ENCODE results near the gene MAPRE3.

The MAPRE3 gene

GRCh38 chr2:27000228-27000627 lies 29.8 kb downstream of the MAPRE3 start:
- no peaks in the 10 kb centered on the region for H3K36me3 Mint-ChIP-seq (ENCODE audit: insufficient read depth)
- H3K4me1 Mint-ChIP-seq (ENCODE audit: low read depth in 2 of 2): no peaks in the 10 kb centered on the region
- no peak overlapping the region for H3K4me3 Mint-ChIP-seq
- DNase-seq (no peak), ATAC-seq (replicated peaks) (no peak)
- peaks cover 15 to 32% of the 10 kb centered on the region in 2 donors for H3K27me3 Mint-ChIP-seq
- H3K9me3 Mint-ChIP-seq: no peaks in the 10 kb centered on the region
- H3K27ac Mint-ChIP-seq: no peak overlapping the region

- Mint-ChIP-seq H3K4me1 (ENCODE audit: low read depth in 2 of 2) (no peaks in the 10 kb centered on the region), H3K27ac (no peak overlapping the region), H3K4me3 (no peak overlapping the region), H3K36me3 (ENCODE audit: insufficient read depth) (no peaks in the 10 kb centered on the region), H3K9me3 (no peaks in the 10 kb centered on the region), H3K27me3 (peaks cover 20 to 32% of the 10 kb centered on the region in 2 donors)
- DNase-seq: no peak
- ATAC-seq (replicated peaks): no peak
Measured at GRCh38 chr2:27000995-27001394, 30.6 kb downstream of the MAPRE3 start.

- no peaks in the 10 kb centered on the region for H3K9me3 Mint-ChIP-seq
- H3K36me3 Mint-ChIP-seq (ENCODE audit: insufficient read depth): no peaks in the 10 kb centered on the region
- peaks cover 20 to 32% of the 10 kb centered on the region in 2 donors for H3K27me3 Mint-ChIP-seq
- no peak overlapping the region for H3K4me3 Mint-ChIP-seq
- ATAC-seq (replicated peaks): no peak
- no peak for DNase-seq
- H3K27ac Mint-ChIP-seq: no peak overlapping the region
- H3K4me1 Mint-ChIP-seq (ENCODE audit: low read depth in 2 of 2): no peaks in the 10 kb centered on the region
Measured at GRCh38 chr2:27001950-27002349, 31.5 kb downstream of the MAPRE3 start.

- ATAC-seq (replicated peaks): no peak
- no peaks in the 10 kb centered on the region for H3K4me1 Mint-ChIP-seq (ENCODE audit: low read depth in 2 of 2)
- H3K27ac Mint-ChIP-seq: no peak overlapping the region
- no peaks in the 10 kb centered on the region for H3K9me3 Mint-ChIP-seq
- H3K36me3 Mint-ChIP-seq (ENCODE audit: insufficient read depth): no peaks in the 10 kb centered on the region
- no peak for DNase-seq
- H3K27me3 Mint-ChIP-seq: peaks cover 20 to 25% of the 10 kb centered on the region in 2 donors
- no peak overlapping the region for H3K4me3 Mint-ChIP-seq
Measured at GRCh38 chr2:27003007-27003406, 32.6 kb downstream of the MAPRE3 start.

DNA sequence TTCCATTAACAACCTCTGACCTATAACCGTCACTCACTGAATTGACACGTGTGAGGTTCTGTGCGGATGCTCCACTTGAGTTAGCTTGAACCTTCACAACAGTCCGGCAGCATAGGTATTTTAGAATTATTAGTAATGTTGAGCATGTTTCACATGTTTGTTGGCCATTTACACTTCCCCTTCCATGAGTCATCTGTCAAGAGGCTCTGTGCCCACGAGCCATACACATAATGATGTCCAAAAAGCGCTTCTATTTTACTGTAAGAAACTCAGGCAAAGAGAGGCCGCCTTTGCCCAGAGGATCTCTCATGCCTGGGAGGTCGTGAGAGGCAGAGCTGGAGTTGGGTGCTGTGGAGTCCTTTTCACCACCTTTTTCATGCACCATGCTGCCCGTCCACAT lies 33.4 kb downstream of the MAPRE3 start:
- ATAC-seq (replicated peaks): no peak

GRCh38 chr2:27006602-27007415 lies 36.4 kb downstream of the MAPRE3 start:
- no peaks in the 10 kb centered on the region for H3K4me1 Mint-ChIP-seq (ENCODE audit: low read depth in 2 of 2)
- peaks cover 13 to 14% of the 10 kb centered on the region in 2 donors for H3K27me3 Mint-ChIP-seq
- DNase-seq: no peak
- H3K4me3 Mint-ChIP-seq: no peak overlapping the region
- no peaks in the 10 kb centered on the region for H3K36me3 Mint-ChIP-seq (ENCODE audit: insufficient read depth)
- no peak overlapping the region for H3K27ac Mint-ChIP-seq
- no peak for ATAC-seq (replicated peaks)
- no peaks in the 10 kb centered on the region for H3K9me3 Mint-ChIP-seq

More for the DNA sequence above, 33.4 kb downstream of the MAPRE3 start:
- H3K27ac Mint-ChIP-seq: no peak overlapping the region
- no peak for DNase-seq
- H3K9me3 Mint-ChIP-seq: no peaks in the 10 kb centered on the region
- no peak overlapping the region for H3K4me3 Mint-ChIP-seq
- no peaks in the 10 kb centered on the region for H3K36me3 Mint-ChIP-seq (ENCODE audit: insufficient read depth)
- peaks cover 18 to 20% of the 10 kb centered on the region in 2 donors for H3K27me3 Mint-ChIP-seq
- H3K4me1 Mint-ChIP-seq (ENCODE audit: low read depth in 2 of 2): no peaks in the 10 kb centered on the region

- H3K9me3 Mint-ChIP-seq: no peaks in the 10 kb centered on the region
- H3K27ac Mint-ChIP-seq: no peak overlapping the region
- ATAC-seq (replicated peaks) (no peak), DNase-seq (no peak)
- H3K36me3 Mint-ChIP-seq (ENCODE audit: insufficient read depth): no peaks in the 10 kb centered on the region
- no peak overlapping the region for H3K4me3 Mint-ChIP-seq
- H3K27me3 Mint-ChIP-seq: peaks cover 14 to 19% of the 10 kb centered on the region in 2 donors
- no peaks in the 10 kb centered on the region for H3K4me1 Mint-ChIP-seq (ENCODE audit: low read depth in 2 of 2)
Measured at GRCh38 chr2:27007416-27008374, 37.3 kb downstream of the MAPRE3 start.

GRCh38 chr2:27008678-27009077 lies 38.2 kb downstream of the MAPRE3 start:
- no peaks in the 10 kb centered on the region for H3K4me1 Mint-ChIP-seq (ENCODE audit: low read depth in 2 of 2)
- DNase-seq (no peak), ATAC-seq (replicated peaks) (no peak)
- no peak overlapping the region for H3K4me3 Mint-ChIP-seq
- peaks cover 6 to 19% of the 10 kb centered on the region in 2 donors for H3K27me3 Mint-ChIP-seq
- H3K36me3 Mint-ChIP-seq (ENCODE audit: insufficient read depth): no peaks in the 10 kb centered on the region
- no peak overlapping the region for H3K27ac Mint-ChIP-seq
- H3K9me3 Mint-ChIP-seq: no peaks in the 10 kb centered on the region

DNA sequence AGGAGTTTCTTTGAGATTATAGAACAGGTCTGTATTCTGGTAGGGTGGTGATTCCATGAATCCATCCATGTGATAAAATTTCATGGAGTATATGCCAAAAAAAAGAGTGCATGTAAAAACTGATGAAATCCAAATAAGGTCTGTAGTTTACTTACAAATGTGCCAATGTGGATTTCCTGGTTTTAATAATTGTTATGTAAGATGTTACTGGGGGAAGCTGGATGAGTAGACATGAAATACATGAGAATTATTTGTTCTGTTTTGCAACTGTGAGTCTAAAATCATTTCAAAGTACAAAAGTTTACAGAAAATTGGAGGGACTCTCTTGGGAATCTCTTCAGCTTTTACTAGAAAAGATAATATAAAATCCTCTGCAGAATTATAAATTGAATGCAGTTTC lies 38.6 kb downstream of the MAPRE3 start:
- no peak for DNase-seq
- Mint-ChIP-seq H3K27me3 (peaks cover 2 to 15% of the 10 kb centered on the region in 2 donors), H3K27ac (no peak overlapping the region), H3K4me1 (ENCODE audit: low read depth in 2 of 2) (no peaks in the 10 kb centered on the region), H3K36me3 (ENCODE audit: insufficient read depth) (no peaks in the 10 kb centered on the region), H3K4me3 (no peak overlapping the region), H3K9me3 (no peaks in the 10 kb centered on the region)
- ATAC-seq (replicated peaks): no peak

- H3K4me1 Mint-ChIP-seq (ENCODE audit: low read depth in 2 of 2): no peaks in the 10 kb centered on the region
- no peaks in the 10 kb centered on the region for H3K9me3 Mint-ChIP-seq
Measured at GRCh38 chr2:27009716-27010115, 39.3 kb downstream of the MAPRE3 start.

DNA sequence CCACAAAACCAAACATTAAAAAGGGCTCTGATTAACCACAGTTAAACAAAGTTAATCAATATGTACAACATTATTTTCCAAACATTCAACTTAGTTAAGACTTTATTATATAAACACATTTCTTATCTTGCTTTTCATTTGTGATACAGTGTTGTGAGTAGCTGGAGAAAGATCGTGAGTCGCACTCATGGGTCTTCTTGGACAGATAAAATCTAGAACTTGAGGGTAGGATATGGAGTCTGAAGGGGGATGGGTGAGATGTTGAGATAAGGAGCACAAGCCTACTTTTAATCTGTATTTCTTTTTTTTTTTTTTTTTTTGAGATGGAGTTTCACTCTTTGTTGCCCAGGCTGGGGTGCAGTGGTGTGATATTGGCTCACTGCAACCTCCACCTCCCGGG lies 39.7 kb downstream of the MAPRE3 start:
- no peaks in the 10 kb centered on the region for H3K4me1 Mint-ChIP-seq (ENCODE audit: low read depth in 2 of 2)
- H3K27ac Mint-ChIP-seq: no peak overlapping the region
- no peaks in the 10 kb centered on the region for H3K36me3 Mint-ChIP-seq (ENCODE audit: insufficient read depth)
- DNase-seq: no peak
- H3K27me3 Mint-ChIP-seq: peaks cover 0 to 12% of the 10 kb centered on the region in 2 donors
- ATAC-seq (replicated peaks): no peak
- H3K4me3 Mint-ChIP-seq: no peak overlapping the region
- no peaks in the 10 kb centered on the region for H3K9me3 Mint-ChIP-seq

More at GRCh38 chr2:27009716-27010115, 39.3 kb downstream of the MAPRE3 start:
- H3K4me3 Mint-ChIP-seq: no peak overlapping the region
- H3K27me3 Mint-ChIP-seq: peaks cover 0 to 13% of the 10 kb centered on the region in 2 donors
- ATAC-seq (replicated peaks) (no peak), DNase-seq (no peak)
- no peaks in the 10 kb centered on the region for H3K36me3 Mint-ChIP-seq (ENCODE audit: insufficient read depth)
- no peak overlapping the region for H3K27ac Mint-ChIP-seq

GRCh38 chr2:27013738-27014137 lies 43.3 kb downstream of the MAPRE3 start:
- Mint-ChIP-seq H3K36me3 (ENCODE audit: insufficient read depth) (no peaks in the 10 kb centered on the region), H3K27ac (no peak overlapping the region), H3K4me3 (no peak overlapping the region), H3K4me1 (ENCODE audit: low read depth in 2 of 2) (no peaks in the 10 kb centered on the region), H3K27me3 (peaks cover 0 to 7% of the 10 kb centered on the region in 2 donors), H3K9me3 (no peaks in the 10 kb centered on the region)
- no peak for ATAC-seq (replicated peaks)
- DNase-seq: no peak

- Mint-ChIP-seq H3K4me1 (ENCODE audit: low read depth in 2 of 2) (no peaks in the 10 kb centered on the region), H3K9me3 (no peaks in the 10 kb centered on the region), H3K27me3 (peaks cover 0 to 7% of the 10 kb centered on the region in 2 donors), H3K27ac (no peak overlapping the region), H3K4me3 (no peak overlapping the region), H3K36me3 (ENCODE audit: insufficient read depth) (no peaks in the 10 kb centered on the region)
- DNase-seq: no peak
- ATAC-seq (replicated peaks): no peak
Measured at GRCh38 chr2:27014771-27015433, 44.5 kb downstream of the MAPRE3 start.
